ENCODE measurements around the gene ZNF284. TPM values are rescaled to one million over a fixed set of nuclear protein-coding genes. Genes with fewer than 3 reads are reported as not detected.

The ZNF284 gene
- total RNA-seq, 2 experiments from 2014 or later: 3.9 to 4.1 TPM

GRCh38 chr19:44131955-44132354 is 60.0 kb downstream of the ZNF284 start:
- no peaks in the 10 kb centered on the region for H3K27me3 Mint-ChIP-seq
- peaks cover 17% of the 10 kb centered on the region for H3K9me3 Mint-ChIP-seq
- no peak overlapping the region for H3K4me3 Mint-ChIP-seq

More at GRCh38 chr19:44131955-44132354, 60.0 kb downstream of the ZNF284 start:
- H3K27ac Mint-ChIP-seq: no peak overlapping the region
- POLR2A ChIA-PET: no interaction called here
- H3K36me3 Mint-ChIP-seq: peaks cover 35% of the 10 kb centered on the region
- H3K4me1 Mint-ChIP-seq: no peaks in the 10 kb centered on the region
- no peak for DNase-seq
- no peak for ATAC-seq (ENCODE audit: low read depth)

Other genes with a start within 250 kb of the ZNF284 start
- 10 to 100 TPM; 11.5 TPM for gene ZNF283, start 244.8 kb upstream of the ZNF284 start, total RNA-seq
- 1 to 10 TPM; 4.5 to 6.8 TPM for gene ZNF404, start 188.2 kb upstream of the ZNF284 start, total RNA-seq
- gene ZNF45, start 136.9 kb upstream of the ZNF284 start, total RNA-seq: 10 to 100 TPM; 21.0 to 22.4 TPM
- 1 to 10 TPM; 2.9 to 3.7 TPM for gene ZNF221, start 120.9 kb upstream of the ZNF284 start, total RNA-seq
- gene ZNF155, start 88.0 kb upstream of the ZNF284 start, total RNA-seq: 10 to 100 TPM; 12.3 to 12.9 TPM
- 1 to 10 TPM; 9.2 to 9.7 TPM for gene ZNF230, start 69.2 kb upstream of the ZNF284 start, total RNA-seq
- 1 to 10 TPM; 7.8 to 7.9 TPM for gene ZNF222, start 46.8 kb upstream of the ZNF284 start, total RNA-seq
- 1 to 10 TPM; 2.2 to 3.3 TPM for gene ZNF223, start 20.1 kb upstream of the ZNF284 start, total RNA-seq
- gene ZNF224, start 22.2 kb downstream of the ZNF284 start, total RNA-seq: 10 to 100 TPM; 55.3 to 58.2 TPM
- 1 to 10 TPM; 7.8 to 9.2 TPM for gene ZNF225, start 41.2 kb downstream of the ZNF284 start, total RNA-seq
- 10 to 100 TPM; 16.4 to 18.2 TPM for gene ZNF234, start 69.4 kb downstream of the ZNF284 start, total RNA-seq
- 10 to 100 TPM; 26.2 to 28.0 TPM for gene ZNF226, start 92.9 kb downstream of the ZNF284 start, total RNA-seq
- gene ZNF227, start 140.4 kb downstream of the ZNF284 start, total RNA-seq: 10 to 100 TPM; 40.6 to 42.2 TPM
- 1 to 10 TPM; 1.0 to 1.6 TPM for gene ZNF233, start 187.7 kb downstream of the ZNF284 start, total RNA-seq
- gene ZNF235, start 232.9 kb downstream of the ZNF284 start, total RNA-seq: 1 to 10 TPM; 8.8 to 9.4 TPM

Data from activated naive CD8-positive, alpha-beta T cell treated with anti-CD3 and anti-CD28 coated beads, Interleukin-2, amount 10 ng/mL, durations not matched to agents 7 days and 5 days (primary cell).